HG03469 (cell line): ENCODE data around the gene REPS1.

Experiments
- ATAC-seq: cut with Tn5 transposase; IDR thresholded peaks from one replicate; pipeline ENCODE4 v1.9.1; 2021; ENCODE audit warnings: mild to moderate bottlenecking, moderate library complexity, moderate number of reproducible peaks; ENCODE audit not compliant: unreplicated experiment

The REPS1 gene

DNA sequence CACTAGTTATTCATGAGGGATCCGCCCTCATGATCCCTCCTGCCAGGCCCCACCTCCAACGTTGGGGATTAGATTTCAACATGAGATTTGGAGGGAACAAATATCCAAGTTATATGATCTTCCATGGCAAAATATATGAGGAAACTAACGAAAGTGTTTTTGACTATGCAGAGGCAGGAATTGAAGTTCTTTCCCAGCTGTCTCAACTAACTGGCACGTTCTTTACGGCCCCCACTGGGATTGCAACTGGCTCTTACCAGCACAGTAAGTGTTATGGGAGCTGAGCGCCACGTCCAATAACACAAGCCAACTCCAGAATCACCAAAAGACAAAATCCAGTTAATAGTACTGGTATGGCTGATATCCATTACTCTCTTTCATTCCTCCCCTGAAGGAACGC lies 125.6 kb downstream of the REPS1 start:
- no peak for ATAC-seq

DNA sequence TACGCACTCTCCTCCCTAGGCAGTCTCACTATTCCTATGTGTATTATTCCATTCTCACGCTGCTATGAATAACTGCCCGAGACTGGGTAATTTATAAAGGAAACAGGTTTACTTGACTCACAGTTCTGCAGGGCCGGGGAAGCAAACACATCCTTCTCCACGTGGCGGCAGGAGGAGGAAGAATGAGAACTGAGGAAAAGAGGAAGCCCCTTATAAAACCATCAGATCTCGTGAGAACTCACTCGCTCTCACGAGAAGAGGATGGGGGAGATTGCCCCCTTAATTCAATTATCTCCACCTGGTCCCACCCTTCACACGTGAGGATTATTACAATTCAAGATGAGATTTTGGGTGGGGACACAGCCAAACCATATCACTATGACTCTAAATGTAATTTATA lies 130.3 kb downstream of the REPS1 start:
- ATAC-seq = no peak

DNA sequence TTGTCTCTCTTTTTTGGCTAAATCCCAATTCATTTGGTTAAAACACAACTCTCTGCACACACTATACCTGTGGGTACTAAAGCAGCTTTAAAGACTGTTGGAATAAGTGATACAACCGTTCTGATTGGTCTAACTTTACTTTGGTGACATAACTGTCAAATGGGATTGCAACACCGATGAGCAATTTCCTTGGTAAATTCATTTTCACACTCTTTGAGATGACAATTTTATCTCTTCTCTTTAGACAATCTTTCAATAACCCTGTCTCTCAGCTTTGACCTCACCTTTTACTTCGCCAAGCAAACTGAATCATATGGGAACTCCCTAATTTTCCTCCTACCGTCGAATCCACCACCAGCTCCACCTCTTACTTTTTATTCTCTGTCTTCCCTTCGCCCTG lies 131.4 kb downstream of the REPS1 start:
- no peak for ATAC-seq
